Measurements from ENCODE around the gene MACROD2.

The MACROD2 gene

GRCh38 chr20:15776770-15777466 is 1781.6 kb downstream of the MACROD2 start:
- DNase-seq (ENCODE audit: low read depth) = no peak
- no peak for TF ChIP-seq CTCF (conservative IDR thresholded peaks at IDR 0.05; ENCODE audit: low read depth, low read length)
- H3K4me3 ChIP-seq (ENCODE audit: low read length) = no peak overlapping the region

- no peak overlapping the region for H3K4me3 ChIP-seq (ENCODE audit: low read length)
- TF ChIP-seq CTCF (conservative IDR thresholded peaks at IDR 0.05; ENCODE audit: low read depth, low read length) = no peak
- DNase-seq (ENCODE audit: low read depth) = no peak
Observed at GRCh38 chr20:15784020-15784419, 1788.7 kb downstream of the MACROD2 start.

GRCh38 chr20:15789079-15789478 is 1793.8 kb downstream of the MACROD2 start:
- TF ChIP-seq CTCF (conservative IDR thresholded peaks at IDR 0.05; ENCODE audit: low read depth, low read length) = no peak
- peak; percentile 10 for DNase-seq (ENCODE audit: low read depth)
- no peak overlapping the region for H3K4me3 ChIP-seq (ENCODE audit: low read length)

GRCh38 chr20:15792855-15793254 is 1797.5 kb downstream of the MACROD2 start:
- TF ChIP-seq CTCF (conservative IDR thresholded peaks at IDR 0.05; ENCODE audit: low read depth, low read length) = no peak
- no peak for DNase-seq (ENCODE audit: low read depth)

GRCh38 chr20:15794409-15794808 is 1799.1 kb downstream of the MACROD2 start:
- TF ChIP-seq CTCF (conservative IDR thresholded peaks at IDR 0.05; ENCODE audit: low read depth, low read length) = no peak
- DNase-seq (ENCODE audit: low read depth) = no peak

More at GRCh38 chr20:15792855-15793254, 1797.5 kb downstream of the MACROD2 start:
- H3K4me3 ChIP-seq (ENCODE audit: low read length) = no peak overlapping the region

GRCh38 chr20:15795305-15796019 is 1800.1 kb downstream of the MACROD2 start:
- TF ChIP-seq CTCF (conservative IDR thresholded peaks at IDR 0.05; ENCODE audit: low read depth, low read length) = no peak
- no peak for DNase-seq (ENCODE audit: low read depth)
- H3K4me3 ChIP-seq (ENCODE audit: low read length) = no peak overlapping the region

More at GRCh38 chr20:15794409-15794808, 1799.1 kb downstream of the MACROD2 start:
- no peak overlapping the region for H3K4me3 ChIP-seq (ENCODE audit: low read length)

GRCh38 chr20:15799871-15800270 is 1804.6 kb downstream of the MACROD2 start:
- DNase-seq (ENCODE audit: low read depth) = no peak
- TF ChIP-seq CTCF (conservative IDR thresholded peaks at IDR 0.05; ENCODE audit: low read depth, low read length) = no peak
- H3K4me3 ChIP-seq (ENCODE audit: low read length) = no peak overlapping the region

All from retinal pigment epithelial cell (primary cell).